ENCODE results near the gene PABPC1L. TPM values are rescaled to one million over a fixed set of nuclear protein-coding genes. Genes with fewer than 3 reads are reported as not detected.

The PABPC1L gene
- total and polyA plus RNA-seq, 2 of the 13 experiments (the other 11 are each of a cell fraction or from before 2014, with no cell fraction given) = 30.8 to 252 TPM

GRCh38 chr20:44960103-44960852 is 50.4 kb downstream of the PABPC1L start, which contains the start of gene TOMM34 (continued):
- TF ChIP-seq RARA (CRISPR knock-in tag; IDR thresholded peaks at IDR 0.05) (no peak), HNRNPLL (IDR thresholded peaks at IDR 0.05; ENCODE audit: low read depth, low read length, poor library complexity, severe bottlenecking) (peak; percentile 96), ZNF580 (CRISPR knock-in tag; IDR thresholded peaks at IDR 0.05; ENCODE audit: borderline replicate concordance, low read depth) (peak; percentile 97; the same call in 1 of the 2 replicates), ZNF138 (CRISPR knock-in tag; IDR thresholded peaks at IDR 0.05; ENCODE audit: low read depth) (peak; percentile 91; the same call in 1 of the 2 replicates), ZBTB25 (CRISPR knock-in tag; IDR thresholded peaks at IDR 0.05) (peak; percentile 92; the same call in 1 of the 2 replicates), ZNF615 (CRISPR knock-in tag; IDR thresholded peaks at IDR 0.05; ENCODE audit: borderline replicate concordance) (peak; percentile 94; the same call in 1 of the 2 replicates), BCLAF1 (IDR thresholded peaks at IDR 0.05) (no peak), MLX (CRISPR knock-in tag; IDR thresholded peaks at IDR 0.05) (peak; percentile 85; the same call in 1 of the 2 replicates), ZBED4 (CRISPR knock-in tag; IDR thresholded peaks at IDR 0.05; ENCODE audit: borderline replicate concordance) (no peak; the same call in 1 of the 2 replicates), RFX3 (CRISPR knock-in tag; IDR thresholded peaks at IDR 0.05) (no peak), RXRB (CRISPR knock-in tag; IDR thresholded peaks at IDR 0.05; ENCODE audit: borderline replicate concordance) (peak; percentile 72; the same call in 1 of the 2 replicates), ZBTB7A (CRISPR knock-in tag; IDR thresholded peaks at IDR 0.05) (peak; percentile 90), HOXA3 (CRISPR knock-in tag; IDR thresholded peaks at IDR 0.05) (peak; percentile 89), RBM39 (IDR thresholded peaks at IDR 0.05; ENCODE audit: low read depth, low read length, poor library complexity, severe bottlenecking) (peak; percentile 87), ZNF784 (CRISPR knock-in tag; IDR thresholded peaks at IDR 0.05; ENCODE audit: borderline replicate concordance) (peak; percentile 95)

Data from HepG2 (cell line).